ENCODE measurements around the gene ATXN1.
"Not testable (repeated sequence)": the region's sequence is repeated elsewhere in the genome, so short reads cannot be mapped to it uniquely, and the experiment has no call there.

ATXN1 gene

GRCh38 chr6:16555550-16555949, 205.7 kb downstream of the ATXN1 start:
- DNase-seq: no peak

- no peak for DNase-seq
Observed at GRCh38 chr6:16553531-16553930, 207.7 kb downstream of the ATXN1 start.

- no peak for DNase-seq
Observed at GRCh38 chr6:16551466-16551865, 209.8 kb downstream of the ATXN1 start.

DNA sequence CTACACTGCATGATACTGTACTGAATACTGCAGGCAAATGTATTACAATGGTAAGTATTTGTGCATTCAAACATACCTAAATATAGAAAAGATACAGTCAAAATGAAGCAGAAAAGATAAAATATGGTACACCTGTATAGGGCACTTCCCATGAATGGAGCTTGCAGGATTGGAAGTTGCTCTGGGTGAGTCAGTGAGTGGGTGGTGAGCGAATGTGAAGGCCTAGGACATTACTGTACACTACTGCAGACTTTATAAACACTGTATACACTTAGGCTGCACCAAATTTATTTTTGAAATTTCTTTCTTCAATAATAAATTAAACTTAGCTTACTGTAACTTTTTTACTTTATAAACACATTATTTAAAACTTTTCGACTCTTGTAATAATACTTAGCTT, 213.1 kb downstream of the ATXN1 start:
- no peak for DNase-seq

GRCh38 chr6:16547587-16547986, 213.7 kb downstream of the ATXN1 start:
- no peak for DNase-seq

DNA sequence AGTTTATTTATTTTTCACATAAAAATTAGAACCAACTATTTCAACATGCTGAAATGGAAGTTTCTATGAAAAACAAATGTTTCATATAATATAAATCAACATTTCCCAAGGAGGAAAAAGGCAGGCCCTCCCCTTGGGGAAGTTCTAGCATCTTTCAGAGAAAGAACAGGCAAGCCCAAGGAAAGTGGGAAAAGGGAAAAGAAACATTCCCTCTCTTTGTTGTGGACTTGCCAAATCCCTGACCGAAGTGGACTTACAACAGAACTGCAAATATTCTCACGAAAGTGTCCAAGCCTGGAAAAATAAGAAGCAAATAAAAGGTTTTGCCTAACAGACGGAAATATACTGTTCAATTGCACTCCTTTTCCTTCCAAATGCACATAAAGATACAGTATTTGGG, 214.4 kb downstream of the ATXN1 start:
- no peak for DNase-seq

DNA sequence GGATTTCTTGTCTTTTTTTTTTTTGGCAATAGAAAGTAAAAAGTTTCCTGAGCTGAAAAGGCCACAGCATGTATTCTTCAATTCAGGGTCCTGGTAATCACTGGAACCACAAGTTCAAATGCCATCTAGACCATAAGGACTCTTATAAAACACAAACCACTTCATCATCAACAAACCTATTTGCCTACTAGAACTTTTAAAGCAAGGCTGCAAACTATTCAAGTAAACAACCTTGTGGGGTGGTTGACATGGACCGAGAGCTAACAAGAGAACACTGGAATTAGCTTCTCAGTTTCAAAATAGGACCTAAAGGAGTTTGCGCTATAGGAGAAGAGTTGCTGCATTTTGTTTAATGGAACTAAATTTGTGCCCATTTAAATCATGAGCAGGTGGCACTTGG, 215.9 kb downstream of the ATXN1 start:
- no peak for DNase-seq

DNA sequence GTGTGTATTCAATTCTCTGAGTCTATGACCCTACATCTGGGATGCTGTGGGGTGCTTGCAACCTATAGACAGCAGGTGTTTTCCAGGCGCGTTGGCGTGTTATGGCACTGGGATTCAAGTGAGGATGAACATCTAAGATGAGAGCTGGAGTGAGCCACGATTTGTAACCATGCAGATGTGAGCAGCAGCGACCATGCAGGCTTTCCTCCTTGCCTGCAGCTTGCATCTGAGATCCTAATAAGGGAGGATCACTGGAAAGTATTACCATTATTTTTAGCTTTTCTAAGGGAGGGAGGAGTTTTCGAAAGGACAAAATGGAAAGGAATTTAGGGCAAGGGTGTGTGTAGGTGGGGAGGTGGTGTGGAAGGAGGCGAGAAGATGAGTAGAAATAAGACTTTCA, 216.7 kb downstream of the ATXN1 start:
- DNase-seq: no peak

DNA sequence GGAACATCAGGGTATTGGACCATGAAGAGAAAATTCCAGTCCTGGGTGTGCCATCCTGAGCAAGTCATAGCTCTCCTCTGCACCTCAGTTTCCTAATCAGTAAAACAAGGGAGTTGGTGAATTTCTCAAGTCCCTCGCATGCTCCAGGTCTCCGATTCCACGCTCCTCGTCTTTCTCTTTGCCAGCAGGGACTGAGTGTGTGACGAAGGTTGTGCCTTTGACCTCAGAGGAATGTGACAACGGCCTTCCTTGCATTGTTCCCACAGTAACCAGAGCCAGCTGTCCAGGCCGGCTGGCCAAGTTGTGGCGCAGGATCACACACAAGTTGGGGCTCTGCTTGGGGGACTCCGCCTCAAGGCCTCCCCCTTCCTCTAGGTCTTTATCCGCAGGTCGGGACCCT, 217.3 kb downstream of the ATXN1 start:
- DNase-seq: no peak

- no peak for DNase-seq
Observed at GRCh38 chr6:16543521-16543920, 217.7 kb downstream of the ATXN1 start.

DNA sequence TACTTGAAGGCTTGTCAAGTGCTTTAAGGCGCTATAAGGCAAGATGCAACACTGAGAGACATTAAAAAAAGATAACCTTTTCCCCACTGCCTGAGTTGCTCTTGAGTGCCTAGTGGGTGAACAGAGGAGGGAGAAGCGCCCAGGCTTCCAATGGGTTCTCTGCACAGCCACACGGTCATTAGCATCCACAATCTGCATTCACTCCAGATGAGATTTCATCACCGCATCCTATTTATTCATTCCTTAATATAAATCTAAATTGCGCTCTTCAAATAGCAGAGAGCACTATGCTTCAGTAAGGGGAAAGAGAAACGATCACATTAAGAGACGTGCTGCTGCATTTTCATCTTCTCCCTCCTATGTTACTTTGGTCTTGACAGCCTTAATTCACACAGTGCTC, 219.2 kb downstream of the ATXN1 start:
- no peak for DNase-seq

DNA sequence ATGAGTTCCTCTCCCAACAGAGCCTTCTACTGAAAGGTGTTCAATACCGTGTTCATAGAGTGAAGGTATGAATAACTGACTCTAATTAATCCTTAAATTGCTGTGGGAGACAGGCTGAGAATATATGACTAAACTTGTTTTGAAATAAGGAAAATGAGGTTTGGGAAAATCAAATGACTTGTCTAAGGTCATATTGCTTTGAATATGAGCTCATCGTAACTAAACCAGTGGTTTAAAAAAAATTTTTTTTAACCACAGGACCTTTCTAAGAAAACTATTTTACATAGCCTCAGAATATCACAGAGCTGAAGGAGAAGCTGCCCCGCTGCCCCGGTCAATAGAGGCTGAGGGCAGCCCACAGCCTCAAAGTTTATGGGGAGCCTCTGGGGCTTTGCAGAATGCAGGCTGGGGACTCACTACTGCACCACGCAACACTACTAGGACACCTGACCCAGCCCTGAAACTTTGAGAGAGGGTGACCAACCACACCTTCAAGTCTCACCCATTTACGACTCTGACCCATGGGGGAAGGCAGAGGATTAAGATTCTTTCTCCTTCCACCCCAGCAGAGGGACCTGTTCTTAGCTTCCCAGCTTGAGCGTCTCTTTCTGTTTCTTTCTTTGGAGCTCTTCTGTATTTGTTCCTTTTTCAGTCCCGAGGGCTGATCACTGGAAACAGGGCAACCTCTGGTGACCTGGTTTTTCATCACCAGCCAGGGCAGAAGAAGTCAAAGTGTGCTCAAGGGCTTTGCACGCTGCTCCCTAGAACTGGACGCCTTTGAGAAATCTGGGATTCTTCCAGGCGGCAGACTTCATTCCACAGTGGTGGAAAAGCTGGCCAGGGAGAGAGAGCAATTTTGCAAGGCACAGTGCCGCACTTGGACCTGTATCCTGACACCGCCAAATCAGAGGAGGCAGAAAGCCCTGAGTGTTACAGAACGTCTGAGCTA, 220.2 kb downstream of the ATXN1 start:
- DNase-seq: no peak

DNA sequence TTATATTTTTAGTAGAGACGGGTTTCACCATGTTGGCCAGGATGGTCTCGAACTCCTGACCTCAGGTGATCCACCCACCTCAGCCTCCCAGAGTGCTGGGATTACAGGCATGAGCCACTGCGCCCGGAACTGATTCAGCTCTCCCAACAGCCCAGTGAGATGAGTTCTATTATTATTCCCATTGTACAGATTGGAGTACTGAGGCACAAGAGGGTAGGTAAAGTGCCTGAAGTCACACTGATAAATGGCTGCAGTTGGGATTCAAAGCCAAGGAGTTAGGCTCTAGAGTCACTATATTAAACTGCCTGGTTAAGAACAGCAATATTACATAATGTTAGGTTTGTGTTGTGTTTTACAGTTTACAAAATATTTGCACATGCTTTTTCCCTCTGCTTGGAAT, 220.9 kb downstream of the ATXN1 start:
- DNase-seq: not testable (repeated sequence)

GRCh38 chr6:16539086-16539931, 222.0 kb downstream of the ATXN1 start:
- DNase-seq: no peak

- no peak for DNase-seq
Observed at GRCh38 chr6:16535564-16535963, 225.7 kb downstream of the ATXN1 start.

DNA sequence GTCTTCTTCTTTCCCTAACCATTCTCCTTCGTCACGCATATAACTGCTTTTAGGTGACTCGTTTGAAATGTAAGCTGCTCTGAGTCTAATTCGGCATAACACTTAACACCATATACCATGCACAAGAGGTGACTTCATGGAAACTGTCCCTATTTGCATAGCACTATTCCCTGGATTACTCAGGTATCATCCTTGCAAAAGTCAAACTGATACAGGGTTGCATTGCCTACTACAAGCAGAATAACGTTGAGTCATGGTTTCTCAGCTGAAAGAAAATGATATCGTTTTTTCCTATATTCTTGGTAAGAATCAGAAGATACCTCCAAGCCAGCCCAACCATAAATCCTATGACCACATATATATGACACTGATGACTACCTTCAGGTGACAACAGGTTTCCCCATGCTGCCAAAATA, 227.5 kb downstream of the ATXN1 start:
- peak; percentile 2 for DNase-seq

- DNase-seq: no peak
Observed at GRCh38 chr6:16533210-16533609, 228.1 kb downstream of the ATXN1 start.

GRCh38 chr6:16527691-16528090, 233.6 kb downstream of the ATXN1 start:
- DNase-seq: no peak

DNA sequence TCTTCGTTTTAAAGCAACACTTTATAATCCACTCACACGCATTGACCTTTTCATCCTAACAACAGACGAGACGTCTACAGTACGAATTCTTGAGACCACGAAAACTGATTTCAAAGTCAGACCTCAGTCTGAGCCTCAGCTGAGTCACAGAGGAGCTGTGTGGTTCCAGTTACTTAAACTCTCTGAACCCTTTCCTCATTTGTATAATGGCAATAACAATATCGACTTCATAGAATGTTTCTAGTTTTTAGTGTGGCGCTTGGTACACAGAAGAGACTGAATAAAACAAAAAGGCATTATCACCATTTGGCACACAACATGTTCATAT, 236.9 kb downstream of the ATXN1 start:
- DNase-seq: no peak

GRCh38 chr6:16523606-16524379, 237.5 kb downstream of the ATXN1 start:
- DNase-seq: no peak

GRCh38 chr6:16522937-16523336, 238.3 kb downstream of the ATXN1 start:
- no peak for DNase-seq

DNA sequence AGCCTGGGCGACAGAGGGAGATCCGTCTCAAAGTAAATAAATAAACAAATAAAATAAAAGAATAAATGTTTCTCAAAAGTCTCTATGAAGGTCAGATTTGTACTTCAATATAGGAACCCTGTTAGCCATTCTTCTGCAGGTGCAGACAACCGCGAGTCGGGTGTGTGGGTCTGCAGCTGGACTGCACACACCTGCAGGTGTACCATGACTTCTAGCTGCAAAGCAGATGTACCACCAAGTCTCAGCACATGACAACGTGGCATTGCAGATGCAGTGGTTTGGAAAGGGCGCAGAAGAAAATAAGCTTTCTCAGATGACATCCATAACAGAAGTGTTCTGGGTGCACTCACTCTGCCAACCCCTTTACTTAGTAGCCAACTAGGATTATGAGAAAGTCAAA, 239.7 kb downstream of the ATXN1 start:
- no peak for DNase-seq
